Liver (tissue), 9 donors: ENCODE results near the gene CCDC192. TPM values are rescaled to one million over a fixed set of nuclear protein-coding genes. Genes with fewer than 3 reads are reported as not detected.

Experiments used
- DNase-seq: peaks from one replicate; pipeline ENCODE4 v3.0.0-alpha.2; 2017; ENCODE audit warnings: low spot score
- H3K27ac ChIP-seq, 2 donors: one replicate each; pipeline ENCODE4 v1.7.0; 2013; ENCODE audit warnings: inconsistent platforms in 2 of 2, low read length in 2 of 2, control low read depth in 1 of 2, low read depth in 1 of 2, mild to moderate bottlenecking in 1 of 2
- H3K27me3 ChIP-seq, 4 donors: one replicate each; pipeline versions ENCODE4 v1.6.1 to v1.7.0; 2013; ENCODE audit warnings: low read length in 3 of 4, inconsistent platforms in 1 of 4, mild to moderate bottlenecking in 1 of 4, moderate library complexity in 1 of 4; ENCODE audit not compliant: control insufficient read depth in 4 of 4, insufficient read depth in 4 of 4
- H3K36me3 ChIP-seq, 4 donors: one replicate each; pipeline versions ENCODE4 v1.6.1 to v1.7.0; 2013; ENCODE audit warnings: low read length in 3 of 4, mild to moderate bottlenecking in 3 of 4, low read depth in 1 of 4, moderate library complexity in 1 of 4; ENCODE audit not compliant: control insufficient read depth in 4 of 4, insufficient read depth in 3 of 4
- H3K4me1 ChIP-seq, 4 donors: one replicate each; pipeline versions ENCODE4 v1.6.1 to v1.7.0; 2013; ENCODE audit warnings: low read length in 3 of 4, mild to moderate bottlenecking in 3 of 4, moderate library complexity in 1 of 4; ENCODE audit not compliant: control insufficient read depth in 4 of 4, insufficient read depth in 4 of 4
- H3K4me3 ChIP-seq, 3 donors: one replicate each; pipeline versions ENCODE4 v1.6.1 to v1.7.0; 2013; ENCODE audit warnings: low read length in 3 of 3, control low read depth in 1 of 3, low read depth in 1 of 3, mild to moderate bottlenecking in 1 of 3
- H3K9ac ChIP-seq, 2 donors: one replicate each; pipeline ENCODE4 v1.7.0; 2013; ENCODE audit warnings: low read length in 2 of 2, mild to moderate bottlenecking in 2 of 2, moderate library complexity in 2 of 2, control low read depth in 1 of 2, low read depth in 1 of 2
- H3K9me3 ChIP-seq, 4 donors: one replicate each; pipeline versions ENCODE4 v1.6.1 to v1.7.0; 2013; ENCODE audit warnings: low read length in 3 of 4; ENCODE audit not compliant: control insufficient read depth in 4 of 4
- EGR1 ChIP-seq, 2 donors: IDR thresholded peaks; 2 replicates each; pipeline ENCODE4 v1.6.1; 2016 to 2018; ENCODE audit warnings: antibody characterized with exemption in 2 of 2, low read depth in 2 of 2
- FOXA1 ChIP-seq: IDR thresholded peaks from 2 replicates; pipeline ENCODE4 v1.6.1; 2016; ENCODE audit warnings: antibody characterized with exemption
- FOXA2 ChIP-seq: IDR thresholded peaks from 2 replicates; pipeline ENCODE4 v1.6.1; 2016; ENCODE audit warnings: antibody characterized with exemption
- GABPA ChIP-seq, 2 donors: IDR thresholded peaks in 1 of 2; conservative IDR thresholded peaks in 1 of 2; 2 replicates each; pipeline ENCODE4 v1.6.1; 2016; ENCODE audit warnings: antibody characterized with exemption in 2 of 2, mild to moderate bottlenecking in 1 of 2, moderate library complexity in 1 of 2
- HNF4A ChIP-seq, 2 donors: conservative IDR thresholded peaks; 2 replicates each; pipeline ENCODE4 v1.6.1; 2016; ENCODE audit warnings: antibody characterized with exemption in 2 of 2, mild to moderate bottlenecking in 2 of 2
- HNF4G ChIP-seq: IDR thresholded peaks from 2 replicates; pipeline ENCODE4 v1.6.1; 2016; ENCODE audit warnings: antibody characterized with exemption
- JUND ChIP-seq, 2 donors: IDR thresholded peaks; 2 replicates each; pipeline ENCODE4 v1.6.1; 2016; ENCODE audit warnings: antibody characterized with exemption in 2 of 2
- NR2F2 ChIP-seq: IDR thresholded peaks from 2 replicates; pipeline ENCODE4 v1.6.1; 2016; ENCODE audit warnings: antibody characterized with exemption
- RAD21 ChIP-seq, 2 donors: IDR thresholded peaks; 2 replicates each; pipeline ENCODE4 v1.6.1; 2016; ENCODE audit warnings: antibody characterized with exemption in 2 of 2, mild to moderate bottlenecking in 2 of 2
- RXRA ChIP-seq, 2 donors: IDR thresholded peaks; 2 replicates each; pipeline ENCODE4 v1.6.1; 2017 to 2018; ENCODE audit warnings: antibody characterized with exemption in 2 of 2, mild to moderate bottlenecking in 1 of 2
- SP1 ChIP-seq: IDR thresholded peaks from 2 replicates; pipeline ENCODE4 v1.6.1; 2018; ENCODE audit warnings: antibody characterized with exemption, mild to moderate bottlenecking
- YY1 ChIP-seq: IDR thresholded peaks from 2 replicates; pipeline ENCODE4 v1.6.1; 2016; ENCODE audit warnings: antibody characterized with exemption, mild to moderate bottlenecking
- WGBS: extraction: QIAGEN DNeasy Blood & Tissue Kit; methylation state at CpG from one replicate; pipeline ENCODE4 v1.1.7; 2013; 5-methylcytosine and 5-hydroxymethylcytosine counted together
- polyA plus RNA-seq, 2 donors: library from polyadenylated mRNA; stranded (reverse) in 1 of 2; unstranded in 1 of 2; fragments of 200-250 nt in 1 of 2; fragments of >200 nt in 1 of 2; fragmentation: Nextera tagmentation in 1 of 2; extraction: Ambion mirVana in 1 of 2; gene quantifications; one replicate each; pipeline versions ENCODE4 v1.2.1 to v1.2.3, GENCODE V29; 2013 to 2015
- total RNA-seq, 2 donors: library from RNA; depleted of rRNA; stranded (reverse); fragments of >200 nt; gene quantifications; one replicate each; pipeline ENCODE4 v1.2.3, GENCODE V29; 2014
- TF ChIP-seq, protein P1 (sequence below): IDR thresholded peaks from 2 replicates; pipeline ENCODE4 v1.6.1; 2016; ENCODE audit warnings: antibody characterized with exemption
- TF ChIP-seq, protein P2 (sequence below): fragments of 150-350 bp; IDR thresholded peaks from 2 replicates; pipeline ENCODE4 v1.5.1; 2017; ENCODE audit warnings: improper control_type of control experiment, low read depth, low read length; ENCODE audit not compliant: missing input control
- donor health status: healthy.
- donor health status: healthy.
- donor health status: healthy.
- donor health status: healthy.
- donor health status: healthy.

Gene CCDC192
- total and polyA plus RNA-seq, 4 donors, result not detected

- no peak for DNase-seq
- no peaks in the 10 kb centered on the region for H3K9me3 ChIP-seq
- H3K27me3 ChIP-seq, result peaks cover 0 to 2% (median 0%) of the 10 kb centered on the region in 4 donors
- H3K9ac ChIP-seq, result no peak overlapping the region
- WGBS, result 76% methylated on average over 7 of the region's 7 CpGs
- H3K36me3 ChIP-seq, result no peaks in the 10 kb centered on the region
- H3K27ac ChIP-seq, result no peak overlapping the region
- TF ChIP-seq NR2F2 (peak; percentile 45), YY1 (no peak)
- H3K4me3 ChIP-seq, result no peak overlapping the region
- no peaks in the 10 kb centered on the region for H3K4me1 ChIP-seq
Measured at GRCh38 chr5:127863610-127864395, 160.6 kb downstream of the CCDC192 start.

DNA sequence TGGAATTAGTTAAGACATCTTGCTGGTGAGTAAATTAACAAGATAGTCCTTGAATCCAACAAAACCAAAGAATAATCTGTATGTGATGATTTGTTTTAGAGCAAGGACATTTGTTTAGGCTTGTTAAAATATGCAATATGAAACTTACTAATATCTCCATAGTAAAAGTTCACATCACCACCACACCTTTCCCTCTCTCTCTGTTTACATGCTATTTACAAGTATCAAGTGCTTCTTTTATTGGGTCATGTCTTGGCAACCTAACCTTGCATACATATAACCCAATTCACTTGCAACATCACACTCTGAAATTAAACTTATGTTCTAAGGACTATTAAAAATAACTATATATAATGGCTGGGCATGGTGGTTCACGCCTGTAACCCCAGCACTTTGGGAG, 161.3 kb downstream of the CCDC192 start:
- Histone ChIP-seq H3K4me1 (no peaks in the 10 kb centered on the region), H3K27me3 (peaks cover 0 to 2% (median 0%) of the 10 kb centered on the region in 4 donors), H3K9me3 (no peaks in the 10 kb centered on the region), H3K4me3 (no peak overlapping the region), H3K27ac (no peak overlapping the region), H3K36me3 (no peaks in the 10 kb centered on the region), H3K9ac (no peak overlapping the region)
- WGBS, result 90% methylated on average over 1 of the region's 1 CpG
- DNase-seq, result no peak
- TF ChIP-seq RAD21 (IDR thresholded peaks at IDR 0.05) (no peak), HNF4G (no peak), FOXA1 (no peak), JUND (IDR thresholded peaks at IDR 0.05) (no peak), HNF4A (conservative IDR thresholded peaks at IDR 0.05) (no peak), GABPA (IDR thresholded peaks at IDR 0.05 in 1 of 2, conservative IDR thresholded peaks at IDR 0.05 in 1 of 2) (no peak), YY1 (no peak), SP1 (no peak), FOXA2 (no peak), EGR1 (IDR thresholded peaks at IDR 0.05; ENCODE audit: low read depth in 2 of 2) (no peak), RXRA (IDR thresholded peaks at IDR 0.05) (no peak)
- TF ChIP-seq, protein P1, sequence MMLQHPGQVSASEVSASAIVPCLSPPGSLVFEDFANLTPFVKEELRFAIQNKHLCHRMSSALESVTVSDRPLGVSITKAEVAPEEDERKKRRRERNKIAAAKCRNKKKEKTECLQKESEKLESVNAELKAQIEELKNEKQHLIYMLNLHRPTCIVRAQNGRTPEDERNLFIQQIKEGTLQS, result no peak

- no peak for DNase-seq
- Histone ChIP-seq H3K36me3 (no peaks in the 10 kb centered on the region), H3K9ac (no peak overlapping the region), H3K9me3 (no peaks in the 10 kb centered on the region), H3K4me3 (no peak overlapping the region), H3K27me3 (peaks cover 0 to 2% (median 0%) of the 10 kb centered on the region in 4 donors), H3K27ac (no peak overlapping the region), H3K4me1 (no peaks in the 10 kb centered on the region)
- WGBS, result 60% methylated on average over 1 of the region's 1 CpG
- TF ChIP-seq, protein P2, sequence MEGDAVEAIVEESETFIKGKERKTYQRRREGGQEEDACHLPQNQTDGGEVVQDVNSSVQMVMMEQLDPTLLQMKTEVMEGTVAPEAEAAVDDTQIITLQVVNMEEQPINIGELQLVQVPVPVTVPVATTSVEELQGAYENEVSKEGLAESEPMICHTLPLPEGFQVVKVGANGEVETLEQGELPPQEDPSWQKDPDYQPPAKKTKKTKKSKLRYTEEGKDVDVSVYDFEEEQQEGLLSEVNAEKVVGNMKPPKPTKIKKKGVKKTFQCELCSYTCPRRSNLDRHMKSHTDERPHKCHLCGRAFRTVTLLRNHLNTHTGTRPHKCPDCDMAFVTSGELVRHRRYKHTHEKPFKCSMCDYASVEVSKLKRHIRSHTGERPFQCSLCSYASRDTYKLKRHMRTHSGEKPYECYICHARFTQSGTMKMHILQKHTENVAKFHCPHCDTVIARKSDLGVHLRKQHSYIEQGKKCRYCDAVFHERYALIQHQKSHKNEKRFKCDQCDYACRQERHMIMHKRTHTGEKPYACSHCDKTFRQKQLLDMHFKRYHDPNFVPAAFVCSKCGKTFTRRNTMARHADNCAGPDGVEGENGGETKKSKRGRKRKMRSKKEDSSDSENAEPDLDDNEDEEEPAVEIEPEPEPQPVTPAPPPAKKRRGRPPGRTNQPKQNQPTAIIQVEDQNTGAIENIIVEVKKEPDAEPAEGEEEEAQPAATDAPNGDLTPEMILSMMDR, result no peak
- TF ChIP-seq, protein P1, result no peak
- no peak for TF ChIP-seq EGR1 (IDR thresholded peaks at IDR 0.05; ENCODE audit: low read depth in 2 of 2)
Measured at GRCh38 chr5:127865273-127865672, 162.1 kb downstream of the CCDC192 start.
